Coronary artery (tissue), 2 donors: ENCODE data around the gene SLC36A4.

Experiments used
- DNase-seq: peaks from one replicate; pipeline ENCODE4 v3.0.0-alpha.2; 2017; ENCODE audit warnings: low spot score
- H3K27ac ChIP-seq, 2 donors: fragments of 200-600 bp; sonication (generic); one replicate each; pipeline ENCODE4 v1.5.1; 2016 to 2019
- H3K4me3 ChIP-seq: fragments of 200-600 bp; sonication (generic); 2 replicates; pipeline ENCODE4 v1.5.1; 2016; ENCODE audit warnings: mild to moderate bottlenecking, moderate library complexity
- TF ChIP-seq, protein P1 (sequence below): fragments of 200-600 bp; sonication (generic); IDR thresholded peaks from one replicate; pipeline ENCODE4 v1.5.1; 2019; ENCODE audit warnings: antibody characterized with exemption

The SLC36A4 gene

GRCh38 chr11:93169950-93170561, 27.7 kb downstream of the SLC36A4 start:
- TF ChIP-seq, protein P1, sequence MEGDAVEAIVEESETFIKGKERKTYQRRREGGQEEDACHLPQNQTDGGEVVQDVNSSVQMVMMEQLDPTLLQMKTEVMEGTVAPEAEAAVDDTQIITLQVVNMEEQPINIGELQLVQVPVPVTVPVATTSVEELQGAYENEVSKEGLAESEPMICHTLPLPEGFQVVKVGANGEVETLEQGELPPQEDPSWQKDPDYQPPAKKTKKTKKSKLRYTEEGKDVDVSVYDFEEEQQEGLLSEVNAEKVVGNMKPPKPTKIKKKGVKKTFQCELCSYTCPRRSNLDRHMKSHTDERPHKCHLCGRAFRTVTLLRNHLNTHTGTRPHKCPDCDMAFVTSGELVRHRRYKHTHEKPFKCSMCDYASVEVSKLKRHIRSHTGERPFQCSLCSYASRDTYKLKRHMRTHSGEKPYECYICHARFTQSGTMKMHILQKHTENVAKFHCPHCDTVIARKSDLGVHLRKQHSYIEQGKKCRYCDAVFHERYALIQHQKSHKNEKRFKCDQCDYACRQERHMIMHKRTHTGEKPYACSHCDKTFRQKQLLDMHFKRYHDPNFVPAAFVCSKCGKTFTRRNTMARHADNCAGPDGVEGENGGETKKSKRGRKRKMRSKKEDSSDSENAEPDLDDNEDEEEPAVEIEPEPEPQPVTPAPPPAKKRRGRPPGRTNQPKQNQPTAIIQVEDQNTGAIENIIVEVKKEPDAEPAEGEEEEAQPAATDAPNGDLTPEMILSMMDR, result no peak
- DNase-seq, result no peak
- H3K27ac ChIP-seq, result no peak overlapping the region
- H3K4me3 ChIP-seq, result no peak overlapping the region

- TF ChIP-seq, protein P1, result no peak
- no peak overlapping the region for H3K27ac ChIP-seq
- DNase-seq, result no peak
- no peak overlapping the region for H3K4me3 ChIP-seq
Measured at GRCh38 chr11:93169143-93169542, 28.6 kb downstream of the SLC36A4 start.

GRCh38 chr11:93166862-93167261, 30.9 kb downstream of the SLC36A4 start:
- TF ChIP-seq, protein P1, result no peak
- no peak overlapping the region for H3K27ac ChIP-seq
- no peak for DNase-seq
- no peak overlapping the region for H3K4me3 ChIP-seq

- no peak overlapping the region for H3K4me3 ChIP-seq
Measured at GRCh38 chr11:93166194-93166593, 31.6 kb downstream of the SLC36A4 start.

DNA sequence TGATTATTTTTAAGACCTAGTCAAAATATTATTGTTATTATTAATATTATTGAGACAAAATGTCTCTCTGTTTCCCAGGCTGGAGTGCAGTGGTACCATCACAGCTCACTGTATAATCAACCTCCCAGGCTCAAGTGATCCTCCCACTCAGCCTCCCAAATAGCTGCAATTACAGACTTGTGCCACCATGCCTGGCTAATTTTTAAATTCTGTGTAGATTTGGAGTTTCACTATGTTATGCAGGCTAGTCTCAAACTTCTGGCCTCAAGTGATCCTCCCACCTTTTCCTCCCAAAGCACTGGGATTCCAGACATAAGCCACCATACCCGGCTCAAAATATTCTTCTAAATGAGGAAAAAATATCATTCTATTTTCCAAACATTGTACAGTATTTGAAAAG, 37.0 kb downstream of the SLC36A4 start:
- Histone ChIP-seq H3K4me3 (no peak overlapping the region), H3K27ac (no peak overlapping the region)
- TF ChIP-seq, protein P1, result no peak
- no peak for DNase-seq

More at GRCh38 chr11:93166194-93166593, 31.6 kb downstream of the SLC36A4 start:
- H3K27ac ChIP-seq, result no peak overlapping the region
- TF ChIP-seq, protein P1, result no peak
- no peak for DNase-seq

DNA sequence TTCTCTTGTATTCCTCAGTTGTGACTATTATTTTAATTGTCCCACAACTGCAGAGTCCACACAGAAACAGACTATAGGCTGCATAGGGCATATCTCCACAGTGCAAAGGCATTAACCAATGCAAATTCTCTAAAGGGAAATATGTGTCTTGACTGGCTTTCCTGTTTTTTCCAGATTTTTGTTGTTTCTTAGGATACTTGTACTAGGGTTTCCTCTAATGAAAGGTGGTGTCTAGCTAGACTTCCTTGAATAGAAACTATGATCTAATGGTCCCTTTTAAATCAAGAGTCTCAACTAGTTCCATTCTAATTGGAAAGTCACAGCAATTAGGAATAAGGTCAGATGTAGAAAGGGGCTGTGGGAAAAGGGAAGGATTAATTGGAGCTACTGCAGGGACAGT, 37.6 kb downstream of the SLC36A4 start:
- TF ChIP-seq, protein P1, result no peak
- no peak overlapping the region for H3K4me3 ChIP-seq
- DNase-seq, result no peak
- H3K27ac ChIP-seq, result no peak overlapping the region

- TF ChIP-seq, protein P1, result no peak
- DNase-seq, result no peak
- H3K4me3 ChIP-seq, result no peak overlapping the region
- H3K27ac ChIP-seq, result no peak overlapping the region
Measured at GRCh38 chr11:93159721-93160120, 38.1 kb downstream of the SLC36A4 start.
